DOHH2 (cell line): Measurements from ENCODE around the gene KMT2C.

Experiments used
- EZH2phosphoT487 ChIP-seq: fragments of 200-600 bp; sonication (generic); IDR thresholded peaks from 2 replicates; pipeline ENCODE4 v1.6.1; 2017; ENCODE audit warnings: borderline replicate concordance, mild to moderate bottlenecking, antibody characterized with exemption, low read length, moderate library complexity, mixed read lengths
- TF ChIP-seq, protein P1 (sequence below): fragments of 200-600 bp; sonication (generic); IDR thresholded peaks from one replicate; pipeline ENCODE4 v1.5.1; 2014; ENCODE audit warnings: antibody characterized with exemption, mild to moderate bottlenecking, low read depth, low read length; ENCODE audit not compliant: poor library complexity, severe bottlenecking

DNA sequence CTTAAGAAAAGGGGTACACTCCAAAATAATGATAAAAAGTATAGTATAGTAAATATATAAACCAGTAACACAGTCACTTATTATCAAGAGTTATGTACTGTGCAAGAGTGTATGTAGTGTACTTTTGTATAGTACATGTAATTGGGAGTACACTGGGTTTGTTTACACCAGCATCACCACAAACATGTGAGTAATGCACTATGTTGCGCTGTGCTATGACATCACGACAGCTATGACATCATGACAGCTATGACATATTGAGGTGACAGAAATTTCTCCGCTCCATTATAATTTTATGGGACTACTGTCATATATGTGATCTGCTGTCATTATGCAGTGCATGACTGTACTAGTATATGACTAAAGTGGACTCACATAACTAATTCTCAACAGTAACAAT is 84.6 kb downstream of the KMT2C start:
- TF ChIP-seq, protein P1, sequence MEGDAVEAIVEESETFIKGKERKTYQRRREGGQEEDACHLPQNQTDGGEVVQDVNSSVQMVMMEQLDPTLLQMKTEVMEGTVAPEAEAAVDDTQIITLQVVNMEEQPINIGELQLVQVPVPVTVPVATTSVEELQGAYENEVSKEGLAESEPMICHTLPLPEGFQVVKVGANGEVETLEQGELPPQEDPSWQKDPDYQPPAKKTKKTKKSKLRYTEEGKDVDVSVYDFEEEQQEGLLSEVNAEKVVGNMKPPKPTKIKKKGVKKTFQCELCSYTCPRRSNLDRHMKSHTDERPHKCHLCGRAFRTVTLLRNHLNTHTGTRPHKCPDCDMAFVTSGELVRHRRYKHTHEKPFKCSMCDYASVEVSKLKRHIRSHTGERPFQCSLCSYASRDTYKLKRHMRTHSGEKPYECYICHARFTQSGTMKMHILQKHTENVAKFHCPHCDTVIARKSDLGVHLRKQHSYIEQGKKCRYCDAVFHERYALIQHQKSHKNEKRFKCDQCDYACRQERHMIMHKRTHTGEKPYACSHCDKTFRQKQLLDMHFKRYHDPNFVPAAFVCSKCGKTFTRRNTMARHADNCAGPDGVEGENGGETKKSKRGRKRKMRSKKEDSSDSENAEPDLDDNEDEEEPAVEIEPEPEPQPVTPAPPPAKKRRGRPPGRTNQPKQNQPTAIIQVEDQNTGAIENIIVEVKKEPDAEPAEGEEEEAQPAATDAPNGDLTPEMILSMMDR = no peak
- TF ChIP-seq EZH2phosphoT487 = no peak
